Measurements from ENCODE around the gene ELFN1. TPM values are rescaled to one million over a fixed set of nuclear protein-coding genes. Genes with fewer than 3 reads are reported as not detected.

The ELFN1 gene
- total and polyA plus RNA-seq, 12 donors: 0.05 to 2.8 (median 0.86) TPM

GRCh38 chr7:1670894-1671593 lies 967 bp downstream of the ELFN1 start:
- Histone ChIP-seq H3K4me3 (no peak overlapping the region), H3K36me3 (replicated peaks in 1 of 2) (no peaks in the 10 kb centered on the region), H3K27ac (no peak overlapping the region), H3K4me1 (replicated peaks in 1 of 2) (peaks cover 17 to 21% of the 10 kb centered on the region in 2 donors), H3K27me3 (peaks cover 72% of the 10 kb centered on the region), H3K9me3 (replicated peaks in 1 of 3) (no peaks in the 10 kb centered on the region)
- TF ChIP-seq CTCF (IDR thresholded peaks at IDR 0.05) (no peak), POLR2A (IDR thresholded peaks at IDR 0.05) (no peak)
- DNase-seq: peak in 2 of 7 donors; percentile 1 to 38
- intact Hi-C loops (cut with DNase I): loop anchor here in 1 of 2 donors (10.0 kb wide), 1 partner anchor 534 kb away; no protein-coding TSS in a partner anchor
- WGBS, 4 donors: 19 to 55% (median 23%) methylated on average over 9 to 26 of the region's 26 CpGs

GRCh38 chr7:1671594-1672451 lies 1.7 kb downstream of the ELFN1 start:
- TF ChIP-seq POLR2A (IDR thresholded peaks at IDR 0.05) (no peak), CTCF (IDR thresholded peaks at IDR 0.05) (no peak)
- no peaks in the 10 kb centered on the region for H3K9me3 ChIP-seq (replicated peaks in 1 of 3)
- intact Hi-C loops (cut with DNase I): loop anchor here in 1 of 2 donors (10.0 kb wide), 1 partner anchor 533 kb away; no protein-coding TSS in a partner anchor
- H3K36me3 ChIP-seq (replicated peaks in 1 of 2): no peaks in the 10 kb centered on the region
- H3K27me3 ChIP-seq: peaks cover 65% of the 10 kb centered on the region
- H3K27ac ChIP-seq: no peak overlapping the region
- peaks cover 10 to 13% of the 10 kb centered on the region in 2 donors for H3K4me1 ChIP-seq (replicated peaks in 1 of 2)
- H3K4me3 ChIP-seq: no peak overlapping the region
- DNase-seq: peak in 3 of 7 donors; percentile 5 to 24 (median 6)
- WGBS, 4 donors: 42 to 69% (median 56%) methylated on average over 10 to 13 of the region's 13 CpGs

GRCh38 chr7:1672851-1673486 lies 2.9 kb downstream of the ELFN1 start:
- Histone ChIP-seq H3K27ac (no peak overlapping the region), H3K36me3 (replicated peaks in 1 of 2) (no peaks in the 10 kb centered on the region), H3K9me3 (replicated peaks in 1 of 3) (no peaks in the 10 kb centered on the region), H3K4me3 (no peak overlapping the region), H3K27me3 (peaks cover 59% of the 10 kb centered on the region), H3K4me1 (replicated peaks in 1 of 2) (peaks cover 0 to 6% of the 10 kb centered on the region in 2 donors)
- TF ChIP-seq POLR2A (IDR thresholded peaks at IDR 0.05) (no peak), CTCF (IDR thresholded peaks at IDR 0.05) (no peak)
- intact Hi-C loops (cut with DNase I): loop anchor here in 1 of 2 donors (10.0 kb wide), 1 partner anchor 532 kb away; no protein-coding TSS in a partner anchor
- DNase-seq: peak in 3 of 7 donors; percentile 4 to 28 (median 7)
- WGBS, 4 donors: 46 to 66% (median 53%) methylated on average over 18 to 23 of the region's 23 CpGs
